Sigmoid colon (tissue), 4 donors: Measurements from ENCODE around the gene LRRC10.

Experiments
- CTCF ChIP-seq, 4 experiments: fragments of 450-650 bp in 3 of 4; fragments of 200-600 bp in 1 of 4; IDR thresholded peaks; one replicate each; pipeline ENCODE4 v1.5.1; 2016 to 2019; ENCODE audit warnings: antibody characterized with exemption in 4 of 4, mild to moderate bottlenecking in 3 of 4, moderate library complexity in 2 of 4
- POLR2AphosphoS5 ChIP-seq, 4 donors: sonication (generic); formaldehyde crosslinking; IDR thresholded peaks; one replicate each; pipeline ENCODE4 v1.6.1; 2017; ENCODE audit warnings: antibody characterized with exemption in 4 of 4

GRCh38 chr12:69566603-69567002 is 44.1 kb downstream of the LRRC10 start:
- no peak for TF ChIP-seq CTCF (IDR thresholded peaks at IDR 0.05)
- TF ChIP-seq POLR2AphosphoS5 (IDR thresholded peaks at IDR 0.05), result no peak
